GM18909 (cell line): Measurements from ENCODE around the gene UAP1.

Experiments used
- ATAC-seq: cut with Tn5 transposase; IDR thresholded peaks from one replicate; pipeline ENCODE4 v1.9.1; 2021; ENCODE audit warnings: mild to moderate bottlenecking; ENCODE audit not compliant: unreplicated experiment, poor library complexity

The UAP1 gene

GRCh38 chr1:162644986-162645314 is 83.4 kb downstream of the UAP1 start:
- no peak for ATAC-seq

GRCh38 chr1:162645666-162646065 is 84.1 kb downstream of the UAP1 start:
- no peak for ATAC-seq

DNA sequence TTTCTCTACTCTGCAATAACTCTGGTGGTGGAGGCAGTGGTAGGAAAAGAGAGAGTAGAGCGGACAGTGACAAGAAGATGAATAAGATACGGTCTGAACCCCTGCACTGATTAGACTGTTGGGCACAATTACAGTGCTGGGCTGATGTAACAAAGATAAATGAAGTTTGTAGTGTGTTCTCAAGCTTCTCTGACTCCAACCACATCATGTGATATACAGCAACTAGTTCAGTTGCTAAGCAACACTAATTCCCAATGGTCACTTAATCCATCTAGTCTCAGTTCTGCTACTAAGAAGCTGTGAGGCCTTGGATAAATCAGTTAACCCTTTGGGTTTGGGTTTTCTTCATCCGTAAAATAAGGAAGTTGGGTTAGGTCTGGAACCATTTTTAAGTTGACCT is 88.1 kb downstream of the UAP1 start:
- no peak for ATAC-seq
